Coronary artery (tissue), 2 donors: ENCODE results near the gene IPCEF1.
A peak's percentile ranks its signal among the peaks of the same experiment; 100 is the strongest.

Experiments used
- DNase-seq: peaks from one replicate; pipeline ENCODE4 v3.0.0-alpha.2; 2017; ENCODE audit warnings: low spot score
- H3K27ac ChIP-seq, 2 donors: fragments of 200-600 bp; sonication (generic); one replicate each; pipeline ENCODE4 v1.5.1; 2016 to 2019
- H3K4me3 ChIP-seq: fragments of 200-600 bp; sonication (generic); 2 replicates; pipeline ENCODE4 v1.5.1; 2016; ENCODE audit warnings: mild to moderate bottlenecking, moderate library complexity
- CTCF ChIP-seq: fragments of 200-600 bp; sonication (generic); IDR thresholded peaks from one replicate; pipeline ENCODE4 v1.5.1; 2019; ENCODE audit warnings: antibody characterized with exemption

Gene IPCEF1

GRCh38 chr6:154169193-154169847 lies 187.3 kb downstream of the IPCEF1 start:
- Histone ChIP-seq H3K4me3 (no peak overlapping the region), H3K27ac (no peak overlapping the region)
- no peak for TF ChIP-seq CTCF
- DNase-seq = no peak

- Histone ChIP-seq H3K27ac (no peak overlapping the region), H3K4me3 (no peak overlapping the region)
- DNase-seq = no peak
- no peak for TF ChIP-seq CTCF
Measured at GRCh38 chr6:154167126-154167525, 189.5 kb downstream of the IPCEF1 start.

- no peak for DNase-seq
- H3K27ac ChIP-seq = no peak overlapping the region
- no peak for TF ChIP-seq CTCF
Measured at GRCh38 chr6:154166140-154166539, 190.5 kb downstream of the IPCEF1 start.

GRCh38 chr6:154165478-154165877 lies 191.1 kb downstream of the IPCEF1 start:
- no peak for DNase-seq
- no peak for TF ChIP-seq CTCF
- H3K27ac ChIP-seq = no peak overlapping the region
- no peak overlapping the region for H3K4me3 ChIP-seq

More at GRCh38 chr6:154166140-154166539, 190.5 kb downstream of the IPCEF1 start:
- no peak overlapping the region for H3K4me3 ChIP-seq

GRCh38 chr6:154164397-154164796 lies 192.2 kb downstream of the IPCEF1 start:
- Histone ChIP-seq H3K27ac (peak overlapping the region; percentile 34 to 38), H3K4me3 (peak overlapping the region; percentile 14)
- no peak for TF ChIP-seq CTCF
- DNase-seq = no peak

GRCh38 chr6:154161689-154162088 lies 194.9 kb downstream of the IPCEF1 start:
- Histone ChIP-seq H3K4me3 (no peak overlapping the region), H3K27ac (no peak overlapping the region)
- no peak for TF ChIP-seq CTCF
- no peak for DNase-seq

- no peak for TF ChIP-seq CTCF
- H3K27ac ChIP-seq = no peak overlapping the region
Measured at GRCh38 chr6:154159126-154159525, 197.5 kb downstream of the IPCEF1 start.

More at GRCh38 chr6:154159126-154159525, 197.5 kb downstream of the IPCEF1 start:
- no peak overlapping the region for H3K4me3 ChIP-seq
- DNase-seq = no peak
